Subcutaneous adipose tissue (tissue), 4 donors: ENCODE results near the gene STIM1. TPM values are rescaled to one million over a fixed set of nuclear protein-coding genes. Genes with fewer than 3 reads are reported as not detected.

Experiments
- total RNA-seq, 4 donors: library from RNA; depleted of rRNA; stranded (reverse); fragments of >200 nt; gene quantifications; one replicate each; pipeline ENCODE4 v1.1.0, GENCODE V29; 2016
- TF ChIP-seq, protein P1 (sequence below): fragments of 450-650 bp; IDR thresholded peaks from one replicate; pipeline ENCODE4 v1.5.1; 2016; ENCODE audit warnings: low read depth, mild to moderate bottlenecking, control low read depth, antibody characterized with exemption, moderate library complexity

STIM1 gene
- total RNA-seq, 4 donors from 2014 or later = 39.5 to 64.8 (median 43.3) TPM

DNA sequence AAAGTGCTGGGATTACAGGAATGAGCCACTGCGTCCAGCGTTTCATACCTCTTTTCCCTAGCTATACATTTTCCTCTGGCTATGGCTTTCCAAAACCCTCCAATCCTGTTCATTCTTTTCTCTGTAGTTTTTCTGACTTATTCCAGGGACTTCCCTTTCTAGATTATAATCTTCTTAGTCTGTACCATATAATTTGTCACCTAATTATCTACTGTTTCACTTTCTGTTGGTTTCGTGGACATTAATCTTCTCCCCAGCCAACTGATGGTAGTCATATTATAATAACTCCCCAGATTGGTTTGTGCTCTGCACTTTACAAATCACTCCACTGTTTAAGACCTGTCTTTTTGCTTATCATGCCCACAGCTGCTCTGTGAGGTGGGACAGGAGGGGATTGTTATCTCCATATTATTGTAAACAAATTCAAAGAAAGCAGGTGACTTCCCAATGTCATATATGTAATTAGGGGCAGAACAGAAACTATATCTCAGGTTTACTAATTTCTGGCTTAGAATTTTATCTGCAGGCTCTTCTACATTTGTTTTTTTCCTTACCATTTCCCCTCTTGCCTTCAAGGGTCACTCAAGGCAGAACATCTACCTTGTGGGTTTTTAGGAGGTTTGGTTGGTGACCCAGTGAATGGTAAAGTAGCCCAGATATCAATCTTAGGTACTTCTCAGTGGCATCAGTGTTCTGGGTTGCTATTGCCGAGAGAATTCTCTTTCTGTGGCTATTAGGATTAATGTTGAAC is 23.9 kb downstream of the STIM1 start:
- TF ChIP-seq, protein P1, sequence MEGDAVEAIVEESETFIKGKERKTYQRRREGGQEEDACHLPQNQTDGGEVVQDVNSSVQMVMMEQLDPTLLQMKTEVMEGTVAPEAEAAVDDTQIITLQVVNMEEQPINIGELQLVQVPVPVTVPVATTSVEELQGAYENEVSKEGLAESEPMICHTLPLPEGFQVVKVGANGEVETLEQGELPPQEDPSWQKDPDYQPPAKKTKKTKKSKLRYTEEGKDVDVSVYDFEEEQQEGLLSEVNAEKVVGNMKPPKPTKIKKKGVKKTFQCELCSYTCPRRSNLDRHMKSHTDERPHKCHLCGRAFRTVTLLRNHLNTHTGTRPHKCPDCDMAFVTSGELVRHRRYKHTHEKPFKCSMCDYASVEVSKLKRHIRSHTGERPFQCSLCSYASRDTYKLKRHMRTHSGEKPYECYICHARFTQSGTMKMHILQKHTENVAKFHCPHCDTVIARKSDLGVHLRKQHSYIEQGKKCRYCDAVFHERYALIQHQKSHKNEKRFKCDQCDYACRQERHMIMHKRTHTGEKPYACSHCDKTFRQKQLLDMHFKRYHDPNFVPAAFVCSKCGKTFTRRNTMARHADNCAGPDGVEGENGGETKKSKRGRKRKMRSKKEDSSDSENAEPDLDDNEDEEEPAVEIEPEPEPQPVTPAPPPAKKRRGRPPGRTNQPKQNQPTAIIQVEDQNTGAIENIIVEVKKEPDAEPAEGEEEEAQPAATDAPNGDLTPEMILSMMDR = no peak

- TF ChIP-seq, protein P1 = no peak
Measured at GRCh38 chr11:3879967-3880542, 24.6 kb downstream of the STIM1 start.

DNA sequence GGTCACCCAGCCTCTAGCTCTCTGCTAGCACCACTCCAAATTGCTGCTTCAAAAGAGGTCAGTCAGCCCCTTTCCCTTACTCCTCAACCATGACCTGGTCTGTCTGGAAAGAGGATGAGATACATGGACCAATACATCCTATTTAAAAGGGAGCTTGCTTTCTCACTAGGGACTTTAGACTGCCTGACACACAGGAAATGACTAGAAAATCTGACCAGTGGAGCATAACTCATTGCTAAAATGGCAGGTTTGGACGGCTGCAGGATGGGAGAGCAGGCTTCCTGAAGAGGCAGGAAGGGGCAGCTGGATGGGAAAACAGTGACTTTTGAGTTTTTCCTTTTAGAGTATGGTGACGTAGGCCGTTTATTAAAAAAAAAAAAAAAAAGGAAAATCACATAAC is 25.3 kb downstream of the STIM1 start:
- TF ChIP-seq, protein P1 = no peak

DNA sequence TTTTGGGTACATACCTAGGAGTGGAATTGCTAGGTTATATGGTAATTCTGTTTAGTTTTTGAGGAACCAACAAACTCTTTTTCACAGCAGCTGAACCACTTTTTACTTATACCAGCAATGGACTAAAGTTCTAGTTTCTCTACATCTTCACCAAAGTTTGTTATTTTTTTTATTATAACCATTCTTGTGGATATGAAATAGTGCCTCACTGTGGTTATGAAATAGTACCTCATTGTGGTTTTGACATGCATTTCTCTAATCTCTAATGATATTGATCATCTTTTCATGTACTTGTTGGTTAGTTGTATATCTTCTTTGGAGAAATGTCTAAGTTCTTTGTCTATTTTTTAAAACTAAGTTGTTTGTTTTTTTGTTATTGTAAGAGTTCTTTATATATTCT is 27.2 kb downstream of the STIM1 start:
- TF ChIP-seq, protein P1 = no peak

GRCh38 chr11:3885855-3886254 is 30.4 kb downstream of the STIM1 start:
- TF ChIP-seq, protein P1 = no peak

- TF ChIP-seq, protein P1 = no peak
Measured at GRCh38 chr11:3886985-3887384, 31.5 kb downstream of the STIM1 start.

DNA sequence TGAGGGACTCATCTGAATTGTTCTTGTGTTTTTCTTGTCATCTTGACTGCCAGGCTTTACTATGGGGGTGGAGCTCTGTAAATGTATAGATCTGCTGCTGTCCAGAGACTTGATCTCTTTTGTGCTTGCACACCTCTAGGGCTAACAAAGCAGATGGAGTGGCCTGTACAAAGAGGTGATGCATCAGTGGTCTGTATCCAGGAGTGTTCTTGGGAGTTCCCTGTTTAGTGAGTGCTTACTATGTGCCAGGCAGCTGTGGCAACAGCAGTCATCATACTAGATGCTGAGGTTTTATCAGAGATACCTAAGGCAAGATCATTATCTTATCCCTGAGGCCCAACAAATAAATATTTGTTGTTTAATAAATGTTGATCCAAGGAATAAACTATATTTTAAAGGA is 33.4 kb downstream of the STIM1 start:
- TF ChIP-seq, protein P1 = no peak
